Measurements from ENCODE around the gene SLC13A3.

SLC13A3 gene

DNA sequence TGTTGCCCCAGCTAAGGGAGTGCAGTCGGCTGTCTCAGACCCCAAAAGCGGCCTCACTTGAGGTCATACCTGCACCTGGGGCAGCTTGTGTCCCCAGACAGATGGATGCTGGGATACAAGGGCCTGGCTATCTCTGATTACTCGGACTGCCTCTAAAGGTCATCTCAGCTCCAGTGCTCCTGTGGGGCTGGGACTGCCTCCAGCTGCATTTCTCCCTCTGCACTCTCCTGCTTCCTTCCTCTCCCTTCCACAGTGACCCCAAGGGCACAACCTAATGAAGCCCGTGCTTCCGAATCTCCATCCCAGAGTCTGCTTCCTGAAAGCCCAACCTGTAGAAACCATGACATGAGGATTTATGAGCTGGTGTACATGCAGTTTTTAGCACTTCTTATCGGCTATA is 78.0 kb downstream of the SLC13A3 start:
- DNase-seq, result no peak

DNA sequence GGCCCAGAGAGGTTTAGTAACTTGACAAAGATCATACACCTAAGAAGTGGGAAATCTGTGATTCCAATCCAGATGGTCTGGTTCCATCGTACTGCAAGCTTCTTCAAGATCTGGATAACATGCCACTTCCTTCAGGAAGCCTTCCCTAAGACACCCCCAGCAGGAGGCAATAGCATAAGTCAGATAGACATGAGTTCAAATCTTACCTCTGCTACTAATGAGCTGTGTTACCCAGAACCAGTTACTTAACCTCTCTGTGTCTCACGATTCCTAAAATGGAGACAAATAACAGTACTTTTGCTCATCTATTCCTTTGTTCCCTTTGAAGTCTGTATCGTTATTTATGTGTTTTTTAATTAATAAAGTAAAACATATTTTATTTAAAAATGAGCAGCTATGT is 78.5 kb downstream of the SLC13A3 start:
- no peak for DNase-seq

DNA sequence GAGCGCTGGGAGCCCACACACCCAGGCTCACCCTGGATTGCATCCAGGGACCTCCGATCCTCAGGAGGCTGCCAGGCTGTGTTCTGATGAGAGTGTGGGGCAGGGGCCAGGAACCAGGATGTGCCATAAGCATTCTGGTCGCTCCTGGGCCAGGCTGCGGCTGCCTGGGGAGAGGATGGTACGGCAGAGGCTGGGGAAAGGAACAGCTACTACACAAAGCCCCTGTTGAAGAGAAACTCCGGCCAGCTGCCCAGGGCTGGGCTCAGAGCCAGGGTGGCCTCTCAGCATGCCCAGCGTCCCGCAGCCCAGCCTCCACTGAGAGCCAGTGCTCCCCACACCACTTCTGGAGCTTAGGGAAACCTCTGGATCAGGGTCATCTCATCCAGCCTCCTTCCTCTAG is 79.1 kb downstream of the SLC13A3 start:
- no peak for DNase-seq

DNA sequence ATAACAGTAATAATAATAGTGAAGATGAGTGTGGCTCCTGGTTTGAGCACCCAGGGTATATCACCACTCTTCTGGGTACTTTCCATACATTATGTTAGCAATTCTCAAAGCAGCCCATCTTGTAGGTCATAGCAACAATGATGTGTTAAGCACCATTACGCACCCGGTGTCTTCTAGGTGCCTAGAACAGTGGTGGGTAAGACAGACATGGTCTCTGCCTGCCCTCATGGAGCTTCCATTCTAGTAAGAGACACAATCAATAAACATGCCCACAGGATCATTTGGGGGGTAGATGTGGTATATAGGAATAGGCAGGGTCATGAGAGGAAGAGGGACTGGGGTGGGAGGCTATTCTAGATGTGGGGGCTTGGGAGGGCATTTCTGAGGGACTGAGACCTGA is 79.8 kb downstream of the SLC13A3 start:
- DNase-seq, result no peak

DNA sequence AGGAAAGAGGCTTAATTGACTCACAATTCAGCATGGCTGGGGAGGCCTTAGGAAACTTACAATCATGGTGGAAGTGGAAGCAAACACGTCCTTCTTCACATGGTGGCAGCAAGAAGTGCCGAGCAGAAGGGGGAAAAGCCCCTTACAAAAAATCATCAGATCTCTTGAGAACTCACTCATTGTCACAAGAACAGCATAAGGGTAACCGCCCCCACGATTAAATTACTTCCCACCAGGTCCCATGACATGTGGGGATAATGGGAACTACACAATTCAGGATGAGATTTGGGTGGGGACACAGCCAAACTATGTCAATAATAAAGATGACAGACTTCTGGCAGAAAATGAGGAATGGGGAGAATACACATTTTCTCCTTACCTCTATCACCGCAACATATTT is 80.3 kb downstream of the SLC13A3 start:
- no peak for DNase-seq

DNA sequence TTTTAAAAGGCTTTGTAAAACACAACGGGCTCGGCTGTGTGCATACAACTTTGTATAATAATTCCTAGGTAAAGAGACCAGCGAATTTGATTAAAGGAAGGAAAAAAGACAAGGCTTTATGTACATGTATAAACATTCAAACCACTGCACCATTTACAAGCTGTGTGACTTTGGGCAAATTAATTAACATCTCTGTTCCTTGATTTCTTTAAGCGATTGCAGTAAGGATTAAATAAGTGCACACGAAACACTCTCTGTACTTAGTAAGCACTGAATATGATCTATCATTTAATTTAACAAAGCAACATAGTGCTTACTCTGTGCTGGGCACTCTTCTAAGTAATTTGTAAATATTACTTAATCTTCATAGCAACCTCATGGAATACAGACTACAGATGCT is 81.3 kb downstream of the SLC13A3 start:
- DNase-seq, result no peak

DNA sequence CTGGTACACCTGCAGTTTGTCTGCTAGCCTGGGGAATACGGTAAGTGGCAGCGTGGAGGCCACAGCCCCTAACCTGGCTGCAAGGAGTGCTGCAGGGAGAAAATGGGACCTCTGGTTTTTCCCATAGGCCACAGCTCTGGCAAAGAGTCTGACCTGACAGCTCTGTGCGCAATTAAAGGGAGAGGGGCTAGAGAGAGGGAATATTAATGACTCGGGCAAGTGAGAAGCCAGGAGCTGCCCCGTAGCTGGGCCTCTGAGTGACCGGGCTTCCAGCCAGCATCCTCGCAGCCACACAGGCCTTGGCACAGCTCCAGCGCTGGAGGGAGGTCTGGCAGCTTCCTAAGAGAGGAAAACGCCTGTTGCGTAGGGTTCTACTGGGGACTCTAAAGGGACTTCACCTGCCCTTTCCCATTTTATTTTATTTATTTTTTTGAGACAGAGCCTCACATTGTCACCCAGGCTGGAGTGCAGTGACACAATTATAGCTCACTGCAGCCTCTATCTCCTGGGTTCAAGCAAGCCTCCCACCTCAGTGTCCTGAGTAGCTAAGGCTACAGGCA is 82.6 kb downstream of the SLC13A3 start:
- no peak for DNase-seq

DNA sequence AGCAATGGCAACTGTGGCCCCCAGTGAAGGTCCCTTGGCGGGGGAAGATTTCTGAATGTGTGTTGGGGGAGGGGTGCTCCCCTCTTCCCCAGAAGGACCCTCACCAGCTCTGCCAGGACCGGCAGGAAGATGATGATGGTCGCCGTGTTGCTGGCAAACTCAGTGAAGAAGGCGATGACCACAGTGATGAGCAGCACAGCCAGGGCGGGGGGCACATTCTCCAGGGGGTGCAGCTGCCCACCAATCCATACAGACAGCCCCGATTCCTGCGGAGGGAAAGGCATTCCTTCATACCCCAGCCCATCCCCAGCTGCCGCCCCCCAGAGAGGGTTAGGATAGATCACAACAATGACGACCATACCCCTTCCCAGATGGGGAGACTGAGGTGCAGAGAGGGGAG is 85.1 kb downstream of the SLC13A3 start:
- no peak for DNase-seq

DNA sequence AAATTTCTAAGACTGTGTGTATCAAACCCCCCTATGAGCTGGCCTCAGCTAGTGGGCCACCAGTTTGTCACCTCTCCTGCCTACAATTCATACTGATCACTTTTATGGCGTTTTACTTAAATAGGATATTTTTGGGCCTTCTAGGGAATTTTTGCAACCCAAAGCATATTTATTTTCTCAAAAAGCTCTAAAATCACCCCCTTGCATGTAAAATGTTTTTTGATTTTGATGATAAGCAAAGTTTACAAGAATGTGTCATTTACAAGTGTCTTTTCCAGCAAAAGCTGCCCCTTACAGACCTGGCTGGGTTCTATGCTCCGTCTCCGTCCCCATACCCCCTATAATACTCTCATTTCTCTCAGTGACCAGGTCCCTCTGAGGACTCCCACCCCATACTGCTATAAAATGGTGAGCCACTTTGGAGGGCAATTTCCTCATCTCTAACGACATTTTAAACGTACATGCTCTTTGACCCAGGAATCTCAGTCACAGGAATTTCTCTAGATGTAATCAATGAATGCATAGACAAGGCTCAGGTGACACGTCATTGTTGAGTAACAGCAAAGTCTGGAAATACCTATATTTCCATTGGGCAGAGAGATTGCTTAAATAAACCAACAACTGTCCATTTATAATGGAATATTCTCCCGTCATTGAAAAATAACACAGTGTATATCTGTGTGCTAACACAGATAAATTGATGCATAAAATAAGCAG is 86.9 kb downstream of the SLC13A3 start:
- DNase-seq, result no peak

DNA sequence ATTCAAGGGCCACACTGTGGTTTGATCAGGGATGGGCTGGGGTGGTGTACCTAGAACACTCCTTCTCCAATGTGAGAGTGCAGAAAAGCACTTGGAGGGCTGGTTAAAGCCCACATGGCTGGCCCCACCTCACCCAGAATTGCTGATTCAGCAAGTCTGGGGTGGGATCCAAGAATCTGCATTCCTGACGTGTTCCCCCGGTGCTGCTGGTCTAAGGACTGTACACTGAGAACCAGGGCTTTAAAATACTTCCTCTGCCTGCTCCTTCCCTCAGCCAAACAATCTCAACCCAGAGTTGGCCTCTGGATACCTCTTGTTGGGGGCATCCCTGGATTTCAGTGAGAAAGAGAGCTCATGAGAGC is 87.4 kb downstream of the SLC13A3 start:
- DNase-seq, result no peak

DNA sequence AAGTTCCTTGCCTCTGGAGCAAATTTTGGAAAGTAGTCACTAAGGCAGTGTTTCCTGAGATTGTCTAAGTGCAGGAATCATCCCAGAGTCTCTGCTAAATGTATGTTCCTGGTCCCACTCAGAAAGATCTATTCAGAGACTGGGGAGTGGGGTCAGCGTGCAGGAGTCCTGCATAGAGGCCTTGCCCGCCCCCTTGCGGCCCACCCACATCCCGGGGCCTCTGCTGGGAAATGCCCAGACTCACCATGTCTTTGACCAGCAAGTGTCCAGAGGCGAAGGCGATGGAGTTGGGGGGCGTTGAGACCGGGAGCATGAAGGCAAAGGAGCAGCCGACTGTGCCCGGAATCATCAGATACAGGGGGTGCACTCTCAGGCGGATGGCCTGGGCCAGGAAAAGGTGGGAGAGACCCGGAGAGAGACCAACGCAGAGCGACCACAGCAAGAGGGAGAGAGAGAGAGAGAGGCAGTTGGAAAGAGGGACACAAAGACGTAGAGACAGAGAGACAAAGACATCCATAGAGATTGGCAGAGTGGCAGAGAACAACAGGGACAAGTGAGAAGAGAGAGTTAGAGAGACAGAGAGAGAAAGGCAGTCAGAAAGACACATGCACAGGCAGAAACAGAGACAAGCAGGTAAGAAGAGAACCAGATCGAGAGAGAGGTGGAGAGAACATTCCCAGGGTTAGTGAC is 87.9 kb downstream of the SLC13A3 start:
- no peak for DNase-seq

DNA sequence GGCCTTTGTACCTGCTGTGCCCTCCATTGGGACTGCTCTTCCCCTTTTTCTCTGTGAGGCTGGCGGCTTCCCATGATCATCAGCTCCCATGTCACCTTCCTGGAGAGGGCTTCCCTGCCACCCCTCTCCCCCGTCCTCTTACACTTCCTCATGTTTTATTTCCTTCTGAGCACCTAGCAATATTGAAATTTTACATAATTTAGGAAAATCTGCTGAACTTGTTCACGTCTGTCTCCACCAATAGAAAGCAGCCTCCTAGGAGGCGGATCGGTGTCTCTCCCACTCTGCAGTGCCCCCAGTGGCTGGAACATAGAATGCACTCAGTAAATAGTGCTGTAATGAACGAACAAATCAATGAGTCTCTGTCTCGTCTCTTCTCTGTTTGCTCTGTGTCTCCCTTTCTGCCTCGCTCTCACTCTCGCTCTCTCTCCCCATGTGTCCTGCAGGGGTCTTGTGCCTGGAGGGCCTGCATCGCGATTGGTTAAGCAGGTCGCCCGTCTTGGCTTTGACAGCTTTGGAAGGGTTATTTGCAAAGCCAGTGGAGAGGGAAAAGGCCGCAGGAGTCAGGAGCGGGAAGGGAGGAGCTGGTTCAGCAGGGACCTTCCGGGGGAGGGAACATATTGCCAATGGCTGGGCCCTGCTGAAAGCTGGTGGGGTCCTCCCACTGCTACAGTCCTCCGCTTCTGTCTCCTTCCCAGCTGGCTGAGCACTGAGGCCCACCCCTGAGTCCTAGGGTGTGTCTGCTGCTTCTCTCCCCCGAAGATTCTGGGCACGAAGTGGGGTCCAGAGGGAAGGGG is 88.7 kb downstream of the SLC13A3 start:
- DNase-seq, result peak; percentile 64 to 70

DNA sequence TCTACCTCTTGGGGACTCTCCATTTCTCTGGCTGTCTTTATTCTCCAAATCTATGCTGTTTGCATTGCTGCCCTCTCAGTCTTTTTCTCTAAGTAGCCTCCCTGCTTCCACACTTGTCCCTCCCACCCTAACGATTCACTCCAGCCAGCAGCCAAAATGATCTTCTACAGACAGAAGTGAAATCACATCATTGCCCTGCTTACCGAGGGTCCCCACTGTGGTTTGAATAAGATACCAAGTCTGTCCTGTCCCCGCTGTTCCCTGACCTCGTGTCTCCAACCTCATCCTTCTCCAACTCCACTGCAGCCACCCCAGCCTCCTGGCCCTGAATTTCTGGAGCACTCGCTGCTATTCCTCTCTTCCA is 89.3 kb downstream of the SLC13A3 start:
- DNase-seq, result no peak

DNA sequence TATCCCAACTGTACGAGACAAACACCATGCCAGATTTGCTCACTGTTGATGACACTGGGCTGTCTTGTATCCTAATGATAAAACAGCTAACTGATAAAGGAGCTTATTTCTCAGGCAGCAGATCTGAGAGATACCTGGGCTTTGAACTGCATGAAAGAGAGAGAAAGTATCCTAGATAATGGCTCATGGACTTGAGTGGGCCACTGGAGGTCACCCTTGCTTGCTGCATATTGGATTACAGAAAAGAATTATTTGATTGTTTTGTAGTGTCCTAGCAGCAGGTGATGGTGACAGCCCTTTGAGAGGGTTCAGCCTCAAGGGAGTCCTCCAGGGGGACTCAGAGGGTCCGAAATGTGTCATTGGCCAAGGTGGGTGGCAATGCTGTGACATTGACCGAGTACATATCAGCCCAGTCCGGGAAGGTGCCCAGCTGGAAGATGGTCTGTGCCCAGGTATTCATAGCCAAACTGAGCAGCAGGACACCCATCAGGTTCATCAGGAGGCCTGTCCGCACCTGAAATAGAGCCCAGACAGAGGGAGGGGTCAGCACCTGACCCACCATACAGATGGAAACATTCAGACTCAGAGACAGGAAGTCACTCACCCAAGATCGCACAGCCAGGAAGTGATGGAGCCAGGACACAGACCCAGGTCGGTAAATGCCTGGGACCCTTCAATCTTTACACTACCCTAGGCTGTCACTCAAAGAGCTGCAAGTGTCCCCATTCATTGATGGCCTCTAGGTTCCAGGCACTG is 91.4 kb downstream of the SLC13A3 start:
- no peak for DNase-seq

DNA sequence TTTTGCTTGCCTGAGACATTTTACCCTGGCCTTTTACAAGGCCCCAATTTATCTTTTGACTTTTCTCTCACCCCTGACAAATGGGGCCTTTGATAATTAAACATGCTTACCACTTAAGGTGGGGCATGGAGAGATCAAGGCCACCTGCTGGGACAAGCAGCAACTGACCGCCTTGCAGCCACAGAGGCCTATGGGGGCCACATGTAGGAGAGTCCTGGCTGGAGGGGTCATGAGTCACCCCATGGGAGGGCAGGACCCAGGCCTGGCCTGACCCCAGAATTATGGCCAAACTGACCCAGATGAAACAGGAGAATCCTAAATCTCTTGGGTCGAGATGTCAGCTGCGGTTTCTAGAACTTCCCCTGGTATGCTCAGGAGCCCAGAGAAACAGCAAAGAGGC is 92.3 kb downstream of the SLC13A3 start:
- DNase-seq, result no peak

DNA sequence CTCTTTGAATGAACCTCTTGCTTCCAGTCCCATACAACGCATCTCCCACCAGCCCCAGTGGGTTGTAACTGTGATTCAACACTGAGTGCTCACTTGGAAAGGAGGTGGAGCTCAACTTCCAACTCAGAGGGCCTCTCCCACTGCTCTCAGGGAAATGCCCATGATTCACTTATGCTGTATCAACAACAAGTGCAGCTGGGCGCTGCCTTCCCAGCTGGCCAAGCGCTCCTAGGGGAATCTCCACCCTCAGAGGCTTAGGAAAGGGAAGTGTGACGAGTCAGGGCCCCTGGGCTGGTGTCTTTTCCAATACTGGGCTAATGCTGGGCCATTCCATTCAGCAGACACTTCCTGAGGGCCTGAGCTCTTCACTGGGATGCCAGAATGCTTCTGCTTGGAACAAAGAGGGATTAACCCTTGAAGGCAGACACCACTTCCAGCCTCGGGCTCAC is 92.7 kb downstream of the SLC13A3 start:
- peak; percentile 35 to 47 for DNase-seq

DNA sequence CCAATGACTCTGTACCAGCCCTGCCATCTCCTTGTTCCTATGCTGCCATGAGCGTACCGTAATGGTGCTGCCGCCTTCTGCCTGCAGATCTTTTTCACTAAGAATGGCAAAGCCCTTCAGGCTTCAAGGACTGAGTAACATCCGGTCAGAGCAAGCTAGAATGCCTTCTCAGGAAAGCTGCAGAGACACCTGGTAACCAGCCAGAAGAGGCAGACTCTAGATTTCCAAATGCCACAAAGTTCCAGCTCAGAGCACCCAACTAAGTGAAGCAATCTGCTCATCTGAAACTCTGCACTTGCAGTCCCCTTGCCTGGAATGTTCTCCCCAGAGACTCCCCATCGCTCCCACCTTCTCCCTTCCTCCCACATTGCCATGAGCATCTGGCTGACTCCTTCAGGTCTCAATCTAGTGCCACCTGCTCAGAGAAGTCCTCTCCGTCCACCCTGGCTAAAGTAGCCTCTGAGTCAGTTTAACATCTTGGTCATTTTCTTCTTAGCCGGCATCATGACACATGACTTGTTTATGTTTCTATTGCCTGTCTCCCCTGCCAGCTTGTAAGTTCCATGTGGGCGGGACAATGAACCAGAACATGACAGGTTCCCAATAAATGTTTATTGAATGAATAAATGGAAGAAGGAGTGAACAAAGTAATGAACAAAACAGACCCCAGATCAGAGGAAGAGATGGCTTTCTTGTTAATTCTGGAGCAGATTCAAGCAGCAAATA is 93.9 kb downstream of the SLC13A3 start:
- no peak for DNase-seq

DNA sequence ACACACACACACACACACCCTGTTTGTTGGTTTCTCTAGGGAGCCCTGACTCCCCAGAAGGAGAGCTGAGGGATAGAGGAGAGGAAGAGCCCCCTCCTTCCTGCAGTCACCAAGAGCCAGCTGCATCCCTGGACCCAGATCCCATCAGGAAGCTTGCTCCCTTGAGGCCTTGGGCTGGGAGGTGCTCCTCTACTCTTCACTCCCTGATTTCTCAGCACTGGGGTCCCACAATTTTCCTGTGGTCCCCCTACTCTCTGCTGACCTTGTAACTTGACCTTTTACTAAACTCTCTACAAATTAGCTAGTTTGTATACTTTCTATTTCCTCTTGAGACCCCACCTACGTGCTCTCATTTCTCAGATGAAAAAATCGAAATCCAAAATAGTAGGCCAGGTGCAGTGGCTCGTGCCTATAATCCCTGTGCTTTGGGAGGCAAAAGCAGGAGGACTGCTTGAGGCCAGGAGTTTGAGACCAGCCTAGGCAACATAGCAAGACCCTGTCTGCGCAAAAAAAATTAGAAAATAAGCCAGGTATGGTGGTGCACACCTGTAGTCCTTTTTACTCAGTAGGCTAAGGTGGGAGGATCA is 95.8 kb downstream of the SLC13A3 start:
- DNase-seq, result no peak

DNA sequence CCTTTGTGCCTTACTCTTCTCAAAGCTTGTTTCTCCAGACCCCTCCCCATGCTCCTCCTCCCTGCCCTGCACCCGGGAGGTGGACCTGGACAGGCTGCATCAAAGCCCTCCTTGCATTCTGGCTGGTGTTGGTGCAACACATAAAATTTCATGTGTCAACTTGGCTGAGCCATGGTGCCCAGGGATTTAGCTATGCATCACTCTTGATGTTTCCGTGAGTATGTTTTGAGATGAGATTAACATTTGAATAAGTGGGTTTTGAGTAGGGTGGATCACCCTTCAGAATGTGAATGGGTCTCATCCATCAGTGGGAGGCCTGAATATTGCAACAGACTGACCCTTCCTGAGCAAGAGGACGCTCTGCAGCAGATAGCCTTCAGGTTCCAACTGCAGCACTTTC is 96.4 kb downstream of the SLC13A3 start:
- DNase-seq, result no peak

DNA sequence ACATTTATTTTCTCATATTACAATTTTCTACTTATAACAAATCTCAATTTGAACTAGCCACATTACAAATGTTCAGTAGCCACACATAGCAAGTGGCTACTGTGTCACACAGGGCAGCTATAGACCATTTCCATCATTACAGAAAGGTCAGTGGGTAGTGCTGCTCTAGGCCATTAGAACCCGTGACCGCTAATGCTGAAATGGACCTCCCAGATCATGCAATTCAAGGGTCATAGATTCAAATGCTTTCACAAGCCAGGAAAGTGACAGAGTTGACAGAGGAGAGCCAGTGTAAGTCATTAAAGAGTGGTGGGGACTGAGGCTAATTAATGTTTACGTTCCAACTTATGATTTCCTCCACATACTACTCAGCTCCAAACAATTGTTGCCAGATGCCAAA is 97.3 kb downstream of the SLC13A3 start:
- no peak for DNase-seq

DNA sequence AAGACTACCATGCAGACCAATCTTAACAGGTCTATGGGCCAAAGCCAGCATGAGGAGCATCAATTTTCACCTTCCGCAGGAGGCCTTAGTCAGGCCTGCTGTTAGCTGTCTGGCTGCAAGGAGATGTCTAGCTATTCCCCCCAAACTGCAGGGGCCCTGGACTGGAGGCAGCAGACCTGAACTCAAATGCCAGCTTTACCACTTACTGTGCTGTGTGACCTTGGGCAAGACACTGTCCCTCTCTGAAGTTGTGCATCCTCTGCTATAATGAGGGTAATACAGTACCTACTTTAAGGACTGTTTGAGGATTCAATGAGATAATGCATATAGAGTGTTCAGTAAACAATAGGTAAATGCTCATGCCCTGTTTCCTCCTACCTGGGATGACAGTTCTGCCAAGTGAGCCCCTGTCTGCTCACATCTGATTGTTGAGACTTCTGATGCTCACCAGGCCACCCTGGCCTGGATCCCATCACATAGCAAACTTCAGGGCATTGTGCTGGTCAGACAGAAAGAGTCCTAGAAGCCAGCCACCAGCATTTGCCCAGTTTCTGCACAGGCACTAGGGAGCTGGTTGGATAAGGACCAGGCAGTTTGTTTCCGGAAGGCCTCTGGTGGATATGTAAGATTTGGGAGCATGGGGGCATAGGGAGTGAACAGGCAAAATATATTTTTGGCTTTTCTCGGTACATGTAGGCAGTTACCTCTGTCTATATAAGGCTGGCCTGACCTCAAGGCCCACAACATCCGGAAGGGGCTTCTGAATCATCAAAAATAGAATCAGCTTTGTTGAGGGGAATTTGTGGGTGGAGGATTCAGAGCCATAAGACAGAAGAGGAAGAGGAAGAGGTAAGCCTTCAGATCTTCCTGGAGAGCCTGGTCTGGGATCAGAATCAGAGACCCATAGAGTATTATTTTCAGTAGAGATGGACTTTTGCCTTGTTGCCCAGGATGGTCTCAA is 98.5 kb downstream of the SLC13A3 start:
- peak; percentile 17 to 21 for DNase-seq

All from stimulated activated CD4-positive, alpha-beta T cell treated with anti-CD3 and anti-CD28 coated beads, Interleukin-2, amount 100 ng/mL, for 48 hours (primary cell).